GM12801 (cell line): ENCODE results near the gene TCF4.

Source experiments
- CTCF ChIP-seq: IDR thresholded peaks from one replicate; pipeline ENCODE4 v1.5.1; 2011; ENCODE audit warnings: control low read depth; ENCODE audit not compliant: insufficient read length; ENCODE audit errors: extremely low read depth

Gene TCF4

GRCh38 chr18:55585920-55586561 lies 2.0 kb downstream of the TCF4 start:
- TF ChIP-seq CTCF = no peak

GRCh38 chr18:55585065-55585919 lies 2.7 kb downstream of the TCF4 start:
- no peak for TF ChIP-seq CTCF

GRCh38 chr18:55584201-55584600 lies 3.8 kb downstream of the TCF4 start:
- no peak for TF ChIP-seq CTCF

GRCh38 chr18:55582325-55582724 lies 5.7 kb downstream of the TCF4 start:
- no peak for TF ChIP-seq CTCF

- no peak for TF ChIP-seq CTCF
Measured at GRCh38 chr18:55579501-55580270, 8.3 kb downstream of the TCF4 start.

- no peak for TF ChIP-seq CTCF
Measured at GRCh38 chr18:55577812-55578539, 10.0 kb downstream of the TCF4 start.
